Activated naive CD8-positive, alpha-beta T cell treated with anti-CD3 and anti-CD28 coated beads, Interleukin-2, amount 50 U/mL, for 24 hours (primary cell): ENCODE results near the gene SARS1.

Source experiments
- ATAC-seq: fragments of 150-1000 bp; cut with Tn5 transposase; one replicate; pipeline ENCODE4 v1.10.0; 2021
- DNase-seq: peaks from one replicate; pipeline ENCODE4 v3.0.0; 2021
- H3K27ac Mint-ChIP-seq: one replicate; pipeline ENCODE4 v1.8.0; 2021; ENCODE audit warnings: mild to moderate bottlenecking, mixed read lengths
- H3K27me3 Mint-ChIP-seq: one replicate; pipeline ENCODE4 v1.8.0; 2021; ENCODE audit warnings: mixed read lengths
- H3K36me3 Mint-ChIP-seq: one replicate; pipeline ENCODE4 v1.8.0; 2021; ENCODE audit warnings: low read depth, mixed read lengths
- H3K4me1 Mint-ChIP-seq: one replicate; pipeline ENCODE4 v1.8.0; 2021; ENCODE audit warnings: mixed read lengths
- H3K4me3 Mint-ChIP-seq: one replicate; pipeline ENCODE4 v1.8.0; 2021; ENCODE audit warnings: mild to moderate bottlenecking, moderate library complexity, mixed read lengths
- H3K9me3 Mint-ChIP-seq: one replicate; pipeline ENCODE4 v1.8.0; 2021; ENCODE audit warnings: mixed read lengths

The SARS1 gene

DNA sequence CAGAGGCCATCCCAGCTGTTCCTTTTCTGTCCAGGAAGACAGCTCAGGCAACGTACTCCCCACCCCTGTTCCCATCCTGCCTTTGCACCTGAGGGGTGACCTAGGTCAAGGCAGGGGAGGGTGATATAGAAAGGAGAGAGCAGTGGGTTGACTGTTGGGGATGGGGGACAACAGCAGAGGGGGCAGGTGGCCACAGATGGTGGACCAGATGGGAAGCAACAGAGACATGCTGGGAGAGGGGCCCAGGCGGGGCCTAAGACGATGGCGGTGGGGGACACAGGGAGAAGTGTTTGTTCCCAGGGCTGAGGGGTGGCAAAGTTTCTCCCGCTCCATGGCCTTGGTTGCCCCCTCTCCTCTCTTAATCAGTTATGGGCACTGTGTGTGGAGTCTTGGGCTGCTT lies 42.0 kb downstream of the SARS1 start:
- no peak overlapping the region for H3K27ac Mint-ChIP-seq
- no peaks in the 10 kb centered on the region for H3K4me1 Mint-ChIP-seq
- no peaks in the 10 kb centered on the region for H3K9me3 Mint-ChIP-seq
- ATAC-seq (no peak), DNase-seq (no peak)
- H3K27me3 Mint-ChIP-seq: no peaks in the 10 kb centered on the region
- no peaks in the 10 kb centered on the region for H3K36me3 Mint-ChIP-seq
- H3K4me3 Mint-ChIP-seq: no peak overlapping the region

DNA sequence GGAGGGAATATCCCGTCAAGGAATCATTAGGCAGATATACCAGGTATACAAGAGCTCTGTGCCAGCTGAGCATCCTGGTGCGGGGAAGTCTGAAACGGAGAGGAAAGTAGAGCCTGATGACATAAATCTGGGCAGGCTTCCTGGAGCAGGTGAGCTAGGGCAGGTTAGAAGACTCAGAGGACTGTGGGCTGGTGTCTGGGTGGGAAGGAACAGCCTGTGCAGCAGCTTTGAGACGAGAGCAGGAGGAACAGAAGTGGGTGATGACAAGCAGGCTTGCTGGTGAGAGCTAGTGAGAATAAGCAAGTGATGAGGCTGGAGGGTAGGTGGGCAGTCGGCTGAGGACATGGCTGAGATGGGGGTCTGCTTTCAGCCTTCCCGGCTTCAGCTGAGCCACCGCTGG lies 42.4 kb downstream of the SARS1 start:
- no peak overlapping the region for H3K27ac Mint-ChIP-seq
- no peaks in the 10 kb centered on the region for H3K9me3 Mint-ChIP-seq
- ATAC-seq (no peak), DNase-seq (no peak)
- no peak overlapping the region for H3K4me3 Mint-ChIP-seq
- H3K36me3 Mint-ChIP-seq: no peaks in the 10 kb centered on the region
- H3K4me1 Mint-ChIP-seq: no peaks in the 10 kb centered on the region
- H3K27me3 Mint-ChIP-seq: no peaks in the 10 kb centered on the region

DNA sequence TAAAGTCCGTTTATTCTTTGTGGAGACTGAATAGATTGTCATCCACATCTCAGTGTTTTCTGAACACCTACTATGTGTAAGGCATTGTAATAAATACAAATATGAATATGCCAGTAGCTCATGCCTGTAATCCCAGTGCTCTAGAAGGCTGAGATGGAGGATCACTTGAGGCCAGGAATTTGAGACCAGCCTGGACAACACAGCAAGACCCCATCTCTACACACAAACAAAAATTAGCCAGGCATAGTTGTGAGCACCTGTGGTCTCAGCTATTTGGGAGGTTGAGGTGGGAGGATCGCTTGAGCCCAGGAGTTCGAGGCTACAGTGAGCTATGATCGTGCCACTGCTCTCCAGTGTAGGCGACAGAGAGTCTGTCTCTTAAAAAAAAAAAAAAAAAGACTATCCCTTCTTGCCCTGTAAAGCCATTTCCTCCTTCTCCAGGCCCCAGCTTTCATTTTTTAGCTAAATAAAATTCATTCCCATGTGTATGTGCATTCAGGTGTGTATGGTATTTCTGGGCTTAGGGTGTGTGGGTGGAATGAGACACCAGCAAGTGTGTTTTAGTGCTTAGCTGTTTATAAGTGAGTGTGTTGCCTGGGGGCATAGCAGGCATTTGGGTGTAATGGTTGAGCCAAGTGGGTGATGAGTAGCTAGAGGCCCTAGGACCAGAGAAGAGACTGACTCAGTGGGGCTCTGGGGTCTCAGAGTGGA lies 43.4 kb downstream of the SARS1 start:
- H3K4me1 Mint-ChIP-seq: no peaks in the 10 kb centered on the region
- no peaks in the 10 kb centered on the region for H3K9me3 Mint-ChIP-seq
- DNase-seq: no peak
- no peaks in the 10 kb centered on the region for H3K27me3 Mint-ChIP-seq
- H3K4me3 Mint-ChIP-seq: no peak overlapping the region
- H3K27ac Mint-ChIP-seq: no peak overlapping the region
- H3K36me3 Mint-ChIP-seq: no peaks in the 10 kb centered on the region
- ATAC-seq: no peak

DNA sequence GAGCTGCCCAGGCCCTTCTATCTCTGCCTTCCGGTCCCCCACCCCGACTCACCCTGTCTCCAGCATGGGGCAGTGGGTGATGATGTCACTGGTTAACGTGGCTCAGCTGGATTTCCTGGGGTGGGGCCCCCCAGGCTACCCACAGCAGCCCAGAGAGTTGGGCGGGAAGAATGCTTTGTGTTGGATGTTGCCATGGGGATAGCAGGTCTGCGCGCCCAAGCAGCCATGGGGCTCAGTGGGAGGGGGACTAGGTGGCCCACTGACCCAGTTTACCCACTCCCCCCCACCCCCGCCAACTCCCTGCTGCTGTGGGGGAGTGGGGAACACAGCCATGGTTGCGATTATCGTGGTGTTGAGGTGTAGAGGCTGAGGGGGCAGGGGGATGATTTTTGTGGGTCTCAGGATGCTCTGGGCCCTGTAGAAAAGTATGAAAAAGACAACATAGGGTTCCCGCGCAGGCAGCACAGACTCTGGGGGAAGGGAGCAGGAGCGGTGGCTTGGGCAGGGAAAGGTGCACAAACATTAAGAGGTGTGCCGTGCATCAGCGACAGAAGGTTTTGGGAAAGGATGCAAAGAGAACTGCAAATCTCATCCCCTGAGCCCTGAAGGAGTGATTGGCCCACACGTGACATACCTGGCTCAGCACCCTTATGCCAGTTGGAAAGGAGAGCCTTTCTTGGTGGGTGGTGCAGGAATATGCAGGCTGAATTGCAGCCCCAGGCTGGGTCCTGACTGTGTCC lies 44.1 kb downstream of the SARS1 start:
- no peaks in the 10 kb centered on the region for H3K4me1 Mint-ChIP-seq
- no peaks in the 10 kb centered on the region for H3K27me3 Mint-ChIP-seq
- H3K4me3 Mint-ChIP-seq: no peak overlapping the region
- no peaks in the 10 kb centered on the region for H3K36me3 Mint-ChIP-seq
- H3K9me3 Mint-ChIP-seq: no peaks in the 10 kb centered on the region
- no peak for DNase-seq
- no peak for ATAC-seq
- no peak overlapping the region for H3K27ac Mint-ChIP-seq

DNA sequence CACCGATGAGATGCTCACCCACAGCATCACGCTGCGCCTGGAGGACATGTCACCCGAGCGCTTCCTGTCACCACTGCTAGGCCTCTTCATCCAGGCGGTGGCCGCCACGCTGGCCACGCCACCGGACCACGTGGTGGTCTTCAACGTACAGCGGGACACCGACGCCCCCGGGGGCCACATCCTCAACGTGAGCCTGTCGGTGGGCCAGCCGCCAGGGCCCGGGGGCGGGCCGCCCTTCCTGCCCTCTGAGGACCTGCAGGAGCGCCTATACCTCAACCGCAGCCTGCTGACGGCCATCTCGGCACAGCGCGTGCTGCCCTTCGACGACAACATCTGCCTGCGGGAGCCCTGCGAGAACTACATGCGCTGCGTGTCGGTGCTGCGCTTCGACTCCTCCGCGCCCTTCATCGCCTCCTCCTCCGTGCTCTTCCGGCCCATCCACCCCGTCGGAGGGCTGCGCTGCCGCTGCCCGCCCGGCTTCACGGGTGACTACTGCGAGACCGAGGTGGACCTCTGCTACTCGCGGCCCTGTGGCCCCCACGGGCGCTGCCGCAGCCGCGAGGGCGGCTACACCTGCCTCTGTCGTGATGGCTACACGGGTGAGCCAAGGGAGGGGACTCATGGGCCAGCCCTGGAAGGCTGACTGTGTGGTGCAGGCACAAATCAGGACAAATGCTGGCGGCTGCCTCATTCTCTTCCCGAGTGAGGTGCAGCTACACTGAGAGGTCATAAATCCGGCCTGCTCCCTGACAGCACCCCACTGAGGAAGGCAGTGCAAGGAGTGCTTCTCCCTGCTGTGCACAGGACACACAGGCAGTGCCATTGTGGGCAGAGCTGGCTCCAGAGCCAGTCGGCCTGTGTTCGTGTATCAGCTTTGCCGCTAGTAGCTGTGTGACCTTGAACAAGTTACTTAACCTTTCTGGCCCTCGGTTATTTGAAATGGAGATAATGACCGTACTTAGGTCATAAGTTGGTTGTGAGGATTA lies 45.1 kb downstream of the SARS1 start:
- Mint-ChIP-seq H3K27ac (no peak overlapping the region), H3K27me3 (peaks cover 2% of the 10 kb centered on the region)

DNA sequence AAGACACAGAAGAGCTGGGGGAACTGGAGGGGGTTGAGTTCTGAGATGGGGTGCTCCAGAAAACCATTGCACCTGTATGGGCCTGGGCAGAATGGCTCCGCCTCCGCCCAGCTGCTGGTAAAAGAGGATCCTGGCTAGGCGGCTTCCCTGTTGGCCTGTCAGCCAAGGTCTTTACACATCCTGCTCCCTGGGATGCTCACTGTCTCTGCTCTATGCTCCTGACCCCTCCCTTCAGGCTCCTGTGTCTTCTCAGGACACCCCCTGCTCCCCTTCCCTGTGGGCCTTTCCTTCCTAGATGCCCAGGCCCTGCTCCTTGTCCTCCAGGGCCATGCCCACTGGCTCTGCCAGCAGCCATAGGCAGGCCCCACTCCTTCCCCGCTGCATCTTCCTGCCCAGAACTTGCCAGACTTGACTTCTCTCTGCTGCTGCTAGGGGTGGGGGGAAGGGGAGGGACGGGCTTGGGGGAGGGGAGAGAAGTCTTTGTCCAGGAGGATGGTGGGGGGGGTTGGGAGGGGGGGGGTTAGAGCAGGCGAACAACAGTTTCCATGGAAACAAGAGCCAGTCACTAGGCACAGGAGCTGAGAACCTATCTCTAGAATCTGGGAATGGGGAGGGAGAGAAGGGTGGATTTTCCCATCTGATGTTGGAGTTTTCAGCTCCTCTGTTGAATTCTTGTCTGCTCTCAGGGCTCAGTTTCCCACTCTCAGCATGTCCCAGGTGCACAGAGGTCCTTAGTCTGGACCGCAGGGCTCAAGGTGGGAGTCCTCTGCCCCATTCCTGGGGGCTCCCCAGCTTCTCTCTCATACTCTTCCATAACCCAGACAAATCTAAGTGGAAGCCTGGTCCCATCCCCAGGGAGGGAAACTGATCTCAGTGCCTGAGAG lies 46.2 kb downstream of the SARS1 start:
- no peak overlapping the region for H3K27ac Mint-ChIP-seq
- peaks cover 3% of the 10 kb centered on the region for H3K4me1 Mint-ChIP-seq
- H3K27me3 Mint-ChIP-seq: peaks cover 2% of the 10 kb centered on the region
- no peak overlapping the region for H3K4me3 Mint-ChIP-seq
- H3K36me3 Mint-ChIP-seq: no peaks in the 10 kb centered on the region
- no peak for DNase-seq
- H3K9me3 Mint-ChIP-seq: no peaks in the 10 kb centered on the region
- no peak for ATAC-seq

More for the DNA sequence above, 45.1 kb downstream of the SARS1 start:
- H3K36me3 Mint-ChIP-seq: no peaks in the 10 kb centered on the region
- H3K9me3 Mint-ChIP-seq: no peaks in the 10 kb centered on the region
- ATAC-seq (no peak), DNase-seq (no peak)
- no peak overlapping the region for H3K4me3 Mint-ChIP-seq
- H3K4me1 Mint-ChIP-seq: peaks cover 3% of the 10 kb centered on the region

DNA sequence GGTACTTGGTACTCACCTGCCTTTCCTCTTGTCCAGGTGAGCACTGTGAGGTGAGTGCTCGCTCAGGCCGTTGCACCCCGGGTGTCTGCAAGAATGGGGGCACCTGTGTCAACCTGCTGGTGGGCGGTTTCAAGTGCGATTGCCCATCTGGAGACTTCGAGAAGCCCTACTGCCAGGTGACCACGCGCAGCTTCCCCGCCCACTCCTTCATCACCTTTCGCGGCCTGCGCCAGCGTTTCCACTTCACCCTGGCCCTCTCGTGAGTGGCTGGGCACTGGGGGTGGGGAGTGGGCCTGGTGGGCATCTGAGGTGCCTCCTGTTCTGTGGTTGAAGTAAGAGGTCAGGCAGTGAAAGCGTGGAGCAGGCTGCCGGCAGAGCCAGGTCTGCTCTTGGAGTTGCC lies 47.3 kb downstream of the SARS1 start:
- no peak for DNase-seq
- Mint-ChIP-seq H3K4me3 (no peak overlapping the region), H3K36me3 (no peaks in the 10 kb centered on the region), H3K27me3 (peaks cover 2% of the 10 kb centered on the region), H3K9me3 (no peaks in the 10 kb centered on the region), H3K27ac (no peak overlapping the region), H3K4me1 (peaks cover 3% of the 10 kb centered on the region)
- no peak for ATAC-seq

DNA sequence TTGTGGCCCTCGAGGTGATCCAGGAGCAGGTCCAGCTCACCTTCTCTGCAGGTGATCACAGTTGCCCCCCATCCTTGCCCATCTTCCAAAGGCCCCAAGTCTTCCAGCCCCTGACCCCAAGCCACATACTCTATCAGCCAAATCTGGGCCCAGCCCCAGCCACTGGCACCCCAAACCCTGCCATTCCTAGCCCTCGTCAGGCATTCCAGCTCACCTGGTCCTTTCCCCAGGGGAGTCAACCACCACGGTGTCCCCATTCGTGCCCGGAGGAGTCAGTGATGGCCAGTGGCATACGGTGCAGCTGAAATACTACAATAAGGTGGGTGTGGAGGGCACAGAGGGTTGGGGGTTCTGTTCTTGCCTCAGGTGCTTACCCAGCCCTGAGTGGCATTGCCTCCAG lies 47.9 kb downstream of the SARS1 start:
- ATAC-seq (no peak), DNase-seq (no peak)
- Mint-ChIP-seq H3K9me3 (no peaks in the 10 kb centered on the region), H3K36me3 (no peaks in the 10 kb centered on the region), H3K4me3 (no peak overlapping the region), H3K27ac (no peak overlapping the region), H3K27me3 (peaks cover 2% of the 10 kb centered on the region), H3K4me1 (peaks cover 3% of the 10 kb centered on the region)

DNA sequence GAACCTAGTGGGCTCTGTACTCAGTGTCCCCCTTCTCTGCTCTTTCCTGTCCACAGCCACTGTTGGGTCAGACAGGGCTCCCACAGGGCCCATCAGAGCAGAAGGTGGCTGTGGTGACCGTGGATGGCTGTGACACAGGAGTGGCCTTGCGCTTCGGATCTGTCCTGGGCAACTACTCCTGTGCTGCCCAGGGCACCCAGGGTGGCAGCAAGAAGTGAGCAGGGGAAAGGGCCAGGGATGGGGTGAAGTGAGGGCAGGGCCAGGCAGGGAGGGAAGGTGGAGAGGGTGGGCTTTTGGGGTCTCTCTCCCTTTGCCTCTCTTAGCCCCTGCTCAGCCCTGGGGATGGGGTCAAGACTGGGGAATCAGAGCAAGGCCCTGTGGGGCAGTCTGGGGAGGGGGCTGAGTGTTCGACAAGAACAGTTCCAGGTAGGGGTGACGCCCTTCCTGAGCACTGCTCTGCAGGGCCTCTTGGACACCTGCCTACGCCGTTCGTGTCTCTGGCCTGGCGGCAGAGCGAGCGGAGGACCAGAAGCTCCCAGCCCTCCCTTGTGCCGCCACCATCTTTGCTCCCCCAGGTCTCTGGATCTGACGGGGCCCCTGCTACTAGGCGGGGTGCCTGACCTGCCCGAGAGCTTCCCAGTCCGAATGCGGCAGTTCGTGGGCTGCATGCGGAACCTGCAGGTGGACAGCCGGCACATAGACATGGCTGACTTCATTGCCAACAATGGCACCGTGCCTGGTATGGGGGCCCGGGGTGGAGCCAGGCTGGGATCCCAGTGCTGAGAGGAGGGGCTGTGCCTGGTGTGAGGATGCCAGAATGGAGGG lies 48.7 kb downstream of the SARS1 start:
- DNase-seq: no peak
- Mint-ChIP-seq H3K27me3 (peaks cover 2% of the 10 kb centered on the region), H3K4me1 (peaks cover 3% of the 10 kb centered on the region), H3K9me3 (no peaks in the 10 kb centered on the region), H3K27ac (no peak overlapping the region), H3K4me3 (no peak overlapping the region), H3K36me3 (no peaks in the 10 kb centered on the region)
- ATAC-seq: no peak

DNA sequence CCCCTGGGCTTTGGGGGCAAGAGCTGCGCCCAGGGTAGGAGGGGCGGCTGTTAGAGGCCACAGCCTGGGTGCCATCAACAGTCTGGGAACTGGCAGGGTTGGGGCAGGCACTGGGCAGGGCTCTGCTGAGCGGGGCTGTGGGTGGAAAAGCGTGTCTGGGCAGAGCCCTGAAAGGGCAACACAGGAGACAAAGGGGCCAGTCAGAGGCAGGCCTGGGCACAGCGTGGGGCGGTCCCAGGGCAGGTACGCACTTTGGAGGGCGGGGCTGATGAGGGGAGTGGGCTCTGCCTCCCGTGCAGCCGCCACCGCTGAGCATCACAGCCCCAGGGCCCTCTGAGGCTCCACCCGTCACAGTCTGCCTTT lies 49.5 kb downstream of the SARS1 start:
- peak overlapping the region; percentile 78 for H3K27ac Mint-ChIP-seq
- DNase-seq: no peak
- no peak for ATAC-seq
- no peaks in the 10 kb centered on the region for H3K9me3 Mint-ChIP-seq
- H3K4me1 Mint-ChIP-seq: peaks cover 3% of the 10 kb centered on the region
- no peaks in the 10 kb centered on the region for H3K36me3 Mint-ChIP-seq
- H3K27me3 Mint-ChIP-seq: peaks cover 2% of the 10 kb centered on the region
- no peak overlapping the region for H3K4me3 Mint-ChIP-seq

DNA sequence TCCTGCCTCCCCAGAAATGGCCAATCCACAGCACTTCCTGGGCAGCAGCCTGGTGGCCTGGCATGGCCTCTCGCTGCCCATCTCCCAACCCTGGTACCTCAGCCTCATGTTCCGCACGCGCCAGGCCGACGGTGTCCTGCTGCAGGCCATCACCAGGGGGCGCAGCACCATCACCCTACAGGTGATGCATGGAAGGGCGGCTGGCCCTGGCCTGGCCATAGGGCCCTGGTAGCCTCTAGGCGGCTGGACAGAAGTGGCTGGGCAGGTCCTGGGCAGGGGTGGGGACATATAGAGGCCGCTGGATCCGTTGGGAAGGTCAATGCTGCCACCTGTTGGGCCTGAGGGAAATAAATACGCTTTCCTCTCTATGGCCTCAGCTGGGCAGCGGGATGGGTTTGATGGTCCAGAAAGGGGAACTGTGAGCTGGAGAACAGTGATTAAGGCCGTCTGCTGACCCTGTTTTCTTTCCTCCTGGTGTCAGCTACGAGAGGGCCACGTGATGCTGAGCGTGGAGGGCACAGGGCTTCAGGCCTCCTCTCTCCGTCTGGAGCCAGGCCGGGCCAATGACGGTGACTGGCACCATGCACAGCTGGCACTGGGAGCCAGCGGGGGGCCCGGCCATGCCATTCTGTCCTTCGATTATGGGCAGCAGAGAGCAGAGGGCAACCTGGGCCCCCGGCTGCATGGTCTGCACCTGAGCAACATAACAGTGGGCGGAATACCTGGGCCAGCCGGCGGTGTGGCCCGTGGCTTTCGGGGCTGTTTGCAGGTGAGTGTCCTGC lies 50.1 kb downstream of the SARS1 start:
- H3K4me3 Mint-ChIP-seq: no peak overlapping the region
- H3K9me3 Mint-ChIP-seq: no peaks in the 10 kb centered on the region
- DNase-seq (peak; percentile 86), ATAC-seq (peak; percentile 90)
- no peaks in the 10 kb centered on the region for H3K36me3 Mint-ChIP-seq
- peaks cover 2% of the 10 kb centered on the region for H3K27me3 Mint-ChIP-seq
- H3K27ac Mint-ChIP-seq: peak overlapping the region; percentile 78
- peaks cover 3% of the 10 kb centered on the region for H3K4me1 Mint-ChIP-seq

DNA sequence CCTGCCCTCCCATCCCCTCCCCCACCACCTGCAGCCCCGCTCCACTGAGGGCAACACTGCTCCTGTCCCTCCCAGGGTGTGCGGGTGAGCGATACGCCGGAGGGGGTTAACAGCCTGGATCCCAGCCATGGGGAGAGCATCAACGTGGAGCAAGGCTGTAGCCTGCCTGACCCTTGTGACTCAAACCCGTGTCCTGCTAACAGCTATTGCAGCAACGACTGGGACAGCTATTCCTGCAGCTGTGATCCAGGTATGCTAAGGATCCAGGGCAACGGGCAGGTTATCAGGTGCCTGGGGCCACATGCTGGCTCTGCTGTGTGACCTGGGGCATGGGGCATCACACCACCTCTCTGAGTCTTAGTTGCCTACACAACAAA lies 50.6 kb downstream of the SARS1 start:
- Mint-ChIP-seq H3K9me3 (no peaks in the 10 kb centered on the region), H3K27me3 (peaks cover 2% of the 10 kb centered on the region), H3K4me1 (peaks cover 3% of the 10 kb centered on the region), H3K4me3 (no peak overlapping the region), H3K27ac (no peak overlapping the region), H3K36me3 (no peaks in the 10 kb centered on the region)
- ATAC-seq (no peak), DNase-seq (no peak)

DNA sequence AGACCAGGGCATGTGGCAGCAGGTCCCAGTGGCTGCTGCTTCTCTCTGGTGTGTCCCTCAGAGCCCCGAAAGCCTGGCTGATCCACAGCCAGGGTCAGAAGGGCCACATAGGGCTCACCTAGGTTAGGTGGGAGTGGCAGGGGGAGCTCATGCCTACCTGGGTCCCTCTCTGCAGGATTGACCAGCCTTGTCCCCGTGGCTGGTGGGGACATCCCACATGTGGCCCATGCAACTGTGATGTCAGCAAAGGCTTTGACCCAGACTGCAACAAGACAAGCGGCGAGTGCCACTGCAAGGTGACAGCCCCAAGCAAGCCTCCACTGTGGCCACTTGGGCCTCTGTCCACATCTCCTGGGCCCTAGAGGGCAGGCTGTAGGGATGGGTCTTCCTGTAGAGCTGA lies 51.3 kb downstream of the SARS1 start:
- H3K9me3 Mint-ChIP-seq: no peaks in the 10 kb centered on the region
- H3K36me3 Mint-ChIP-seq: no peaks in the 10 kb centered on the region
- H3K4me3 Mint-ChIP-seq: no peak overlapping the region
- H3K27ac Mint-ChIP-seq: no peak overlapping the region
- DNase-seq: no peak
- ATAC-seq: no peak
- peaks cover 3% of the 10 kb centered on the region for H3K4me1 Mint-ChIP-seq
- H3K27me3 Mint-ChIP-seq: peaks cover 2% of the 10 kb centered on the region
